ENCODE results near the gene HSPB3. TPM values are rescaled to one million over a fixed set of nuclear protein-coding genes. Genes with fewer than 3 reads are reported as not detected.

The HSPB3 gene
- total and polyA plus RNA-seq, 2 of the 4 experiments (the other 2 are of a cell fraction): 0.31 to 0.54 TPM

GRCh38 chr5:54480296-54480695 is 24.8 kb downstream of the HSPB3 start:
- ChIA-PET CTCF (no interaction called here), POLR2A (ENCODE audit: unreplicated experiment) (no interaction called here)
- in situ Hi-C loops (cut with MboI; ENCODE audit: low sequenced_read_pairs) (loop anchor here (5.0 to 25.0 kb wide), 2 partner anchors 33 to 657 kb away; no protein-coding TSS in a partner anchor), dilution Hi-C loops (cut with HindIII; ENCODE audit: low sequenced_read_pairs, unreplicated experiment) (no loop called here), intact Hi-C loops (cut with micrococcal nuclease) (no loop called here)
- H2BK20ac ChIP-seq (ENCODE audit: low read depth, low read length): no peak overlapping the region
- H3K9me1 ChIP-seq (ENCODE audit: insufficient read depth, low read length): no peaks in the 10 kb centered on the region
- TF ChIP-seq CTCF (conservative IDR thresholded peaks at IDR 0.05; ENCODE audit: low read depth, low read length) (no peak), CHD1 (IDR thresholded peaks at IDR 0.05; ENCODE audit: low read depth, low read length) (no peak), MAZ (IDR thresholded peaks at IDR 0.05; ENCODE audit: borderline replicate concordance, low read depth, low read length) (no peak), CEBPB (IDR thresholded peaks at IDR 0.05; ENCODE audit: low read depth, low read length) (no peak), POLR2A (IDR thresholded peaks at IDR 0.05; ENCODE audit: low read depth, low read length) (no peak), RCOR1 (IDR thresholded peaks at IDR 0.05; ENCODE audit: insufficient replicate concordance, low read length) (no peak), BHLHE40 (IDR thresholded peaks at IDR 0.05; ENCODE audit: low read depth, low read length) (no peak), ELK1 (IDR thresholded peaks at IDR 0.05; ENCODE audit: borderline replicate concordance, low read depth, low read length) (no peak), NFE2L2 (IDR thresholded peaks at IDR 0.05; ENCODE audit: low read depth, low read length) (no peak), RAD21 (IDR thresholded peaks at IDR 0.05; ENCODE audit: low read length) (no peak)
- H3K23ac ChIP-seq (ENCODE audit: low read depth, low read length): no peak overlapping the region
- H2BK15ac ChIP-seq (ENCODE audit: low read depth, low read length): no peak overlapping the region
- no peak overlapping the region for H3K4me2 ChIP-seq (ENCODE audit: low read depth, low read length)
- no peak overlapping the region for H3K14ac ChIP-seq (replicated peaks; ENCODE audit: low read depth, low read length)
- H3K36me3 ChIP-seq (ENCODE audit: control insufficient read depth, insufficient read depth, low read length): no peaks in the 10 kb centered on the region
- H2AK5ac ChIP-seq (ENCODE audit: low read depth, low read length): no peak overlapping the region
- no peaks in the 10 kb centered on the region for H3K9me3 ChIP-seq (ENCODE audit: control insufficient read depth, insufficient read depth, low read length)
- no peak overlapping the region for H2BK5ac ChIP-seq (ENCODE audit: low read depth, low read length, poor library complexity, severe bottlenecking)
- DNase-seq (peak; percentile 23), ATAC-seq (ENCODE audit: low read depth) (no peak)
- H3K9ac ChIP-seq (ENCODE audit: low read depth, low read length): no peak overlapping the region
- no peak overlapping the region for H4K91ac ChIP-seq (ENCODE audit: insufficient read depth, low read depth, low read length)
- H2BK120ac ChIP-seq (ENCODE audit: low read depth, low read length): no peak overlapping the region
- no TSS peak for BruUV-seq (replicated peaks)
- H2AK9ac ChIP-seq (replicated peaks; ENCODE audit: low read depth, low read length, poor library complexity): no peak overlapping the region
- no peak overlapping the region for H3K56ac ChIP-seq (ENCODE audit: extremely low read depth, insufficient read depth, low read length)
- H4K20me1 ChIP-seq (ENCODE audit: insufficient read depth, low read length): no peaks in the 10 kb centered on the region
- H3K27me3 ChIP-seq (ENCODE audit: control insufficient read depth, insufficient read depth, low read length): peaks cover 12% of the 10 kb centered on the region
- H2AFZ ChIP-seq (replicated peaks; ENCODE audit: low read length, poor library complexity): no peak overlapping the region
- no peak overlapping the region for H3K4me3 ChIP-seq (ENCODE audit: insufficient read depth, low read depth, low read length)
- H3K79me1 ChIP-seq (ENCODE audit: low read depth in 1 of 2, low read length in 2 of 2): no peaks in the 10 kb centered on the region
- no peaks in the 10 kb centered on the region for H3K4me1 ChIP-seq (ENCODE audit: control insufficient read depth, insufficient read depth, low read length)
- H3K4ac ChIP-seq (ENCODE audit: low read depth, low read length): no peak overlapping the region
- no peak overlapping the region for H3K27ac ChIP-seq (ENCODE audit: insufficient read depth, low read length)
- H3K18ac ChIP-seq (ENCODE audit: low read depth, low read length): no peak overlapping the region
- H4K5ac ChIP-seq (ENCODE audit: low read depth, low read length): no peak overlapping the region
- no peak overlapping the region for H4K8ac ChIP-seq (ENCODE audit: low read depth in 2 of 2, low read length in 2 of 2)
